Measurements from ENCODE around the gene NAALADL2.
"Not testable (repeated sequence)": the region's sequence is repeated elsewhere in the genome, so short reads cannot be mapped to it uniquely, and the experiment has no call there.

Gene NAALADL2

GRCh38 chr3:175155172-175155571 lies 296.0 kb downstream of the NAALADL2 start:
- H3K36me3 ChIP-seq (ENCODE audit: control insufficient read depth, low read depth, low read length): no peaks in the 10 kb centered on the region
- no peak overlapping the region for H3K27ac ChIP-seq (ENCODE audit: low read length)
- no peaks in the 10 kb centered on the region for H3K9me3 ChIP-seq (ENCODE audit: control insufficient read depth, low read depth, low read length)
- no peak overlapping the region for H3K9ac ChIP-seq (ENCODE audit: low read length)
- no peak overlapping the region for H3K4me3 ChIP-seq (ENCODE audit: low read length)
- H3K4me1 ChIP-seq (ENCODE audit: control insufficient read depth, low read depth, low read length): peaks cover 19% of the 10 kb centered on the region
- no peaks in the 10 kb centered on the region for H3K27me3 ChIP-seq (ENCODE audit: control insufficient read depth, insufficient read depth, low read length)

- H3K9ac ChIP-seq (ENCODE audit: low read length): no peak overlapping the region
- no peaks in the 10 kb centered on the region for H3K9me3 ChIP-seq (ENCODE audit: control insufficient read depth, low read depth, low read length)
- H3K36me3 ChIP-seq (ENCODE audit: control insufficient read depth, low read depth, low read length): no peaks in the 10 kb centered on the region
- no peak overlapping the region for H3K4me3 ChIP-seq (ENCODE audit: low read length)
- H3K27ac ChIP-seq (ENCODE audit: low read length): no peak overlapping the region
- peaks cover 7% of the 10 kb centered on the region for H3K4me1 ChIP-seq (ENCODE audit: control insufficient read depth, low read depth, low read length)
- no peaks in the 10 kb centered on the region for H3K27me3 ChIP-seq (ENCODE audit: control insufficient read depth, insufficient read depth, low read length)
Observed at GRCh38 chr3:175159202-175159601, 300.1 kb downstream of the NAALADL2 start.

GRCh38 chr3:175161291-175161690 lies 302.2 kb downstream of the NAALADL2 start:
- Histone ChIP-seq H3K4me1 (ENCODE audit: control insufficient read depth, low read depth, low read length) (peaks cover 3% of the 10 kb centered on the region), H3K27ac (ENCODE audit: low read length) (no peak overlapping the region), H3K9me3 (ENCODE audit: control insufficient read depth, low read depth, low read length) (no peaks in the 10 kb centered on the region), H3K36me3 (ENCODE audit: control insufficient read depth, low read depth, low read length) (no peaks in the 10 kb centered on the region), H3K4me3 (ENCODE audit: low read length) (no peak overlapping the region), H3K27me3 (ENCODE audit: control insufficient read depth, insufficient read depth, low read length) (no peaks in the 10 kb centered on the region), H3K9ac (ENCODE audit: low read length) (no peak overlapping the region)

- H3K4me1 ChIP-seq (ENCODE audit: control insufficient read depth, low read depth, low read length): no peaks in the 10 kb centered on the region
- no peaks in the 10 kb centered on the region for H3K27me3 ChIP-seq (ENCODE audit: control insufficient read depth, insufficient read depth, low read length)
- no peak overlapping the region for H3K9ac ChIP-seq (ENCODE audit: low read length)
- H3K27ac ChIP-seq (ENCODE audit: low read length): no peak overlapping the region
- no peak overlapping the region for H3K4me3 ChIP-seq (ENCODE audit: low read length)
- H3K9me3 ChIP-seq (ENCODE audit: control insufficient read depth, low read depth, low read length): no peaks in the 10 kb centered on the region
- no peaks in the 10 kb centered on the region for H3K36me3 ChIP-seq (ENCODE audit: control insufficient read depth, low read depth, low read length)
Observed at GRCh38 chr3:175163686-175164085, 304.6 kb downstream of the NAALADL2 start.

- H3K27me3 ChIP-seq (ENCODE audit: control insufficient read depth, insufficient read depth, low read length); H3K36me3 ChIP-seq (ENCODE audit: control insufficient read depth, low read depth, low read length); H3K27ac ChIP-seq (ENCODE audit: low read length); H3K4me1 ChIP-seq (ENCODE audit: control insufficient read depth, low read depth, low read length); H3K9me3 ChIP-seq (ENCODE audit: control insufficient read depth, low read depth, low read length); H3K9ac ChIP-seq (ENCODE audit: low read length); H3K4me3 ChIP-seq (ENCODE audit: low read length): not testable (repeated sequence)
Observed at GRCh38 chr3:175173117-175173516, 314.0 kb downstream of the NAALADL2 start.

- Histone ChIP-seq H3K27ac (ENCODE audit: low read length) (no peak overlapping the region), H3K27me3 (ENCODE audit: control insufficient read depth, insufficient read depth, low read length) (no peaks in the 10 kb centered on the region), H3K4me3 (ENCODE audit: low read length) (no peak overlapping the region), H3K9ac (ENCODE audit: low read length) (no peak overlapping the region), H3K9me3 (ENCODE audit: control insufficient read depth, low read depth, low read length) (no peaks in the 10 kb centered on the region), H3K4me1 (ENCODE audit: control insufficient read depth, low read depth, low read length) (no peaks in the 10 kb centered on the region), H3K36me3 (ENCODE audit: control insufficient read depth, low read depth, low read length) (no peaks in the 10 kb centered on the region)
Observed at GRCh38 chr3:175176556-175176955, 317.4 kb downstream of the NAALADL2 start.

- H3K36me3 ChIP-seq (ENCODE audit: control insufficient read depth, low read depth, low read length): no peaks in the 10 kb centered on the region
- H3K27me3 ChIP-seq (ENCODE audit: control insufficient read depth, insufficient read depth, low read length): no peaks in the 10 kb centered on the region
- no peak overlapping the region for H3K27ac ChIP-seq (ENCODE audit: low read length)
- H3K9me3 ChIP-seq (ENCODE audit: control insufficient read depth, low read depth, low read length): no peaks in the 10 kb centered on the region
- no peaks in the 10 kb centered on the region for H3K4me1 ChIP-seq (ENCODE audit: control insufficient read depth, low read depth, low read length)
- H3K9ac ChIP-seq (ENCODE audit: low read length): no peak overlapping the region
- no peak overlapping the region for H3K4me3 ChIP-seq (ENCODE audit: low read length)
Observed at GRCh38 chr3:175179055-175179454, 319.9 kb downstream of the NAALADL2 start.

GRCh38 chr3:175184392-175184791 lies 325.3 kb downstream of the NAALADL2 start:
- no peak overlapping the region for H3K27ac ChIP-seq (ENCODE audit: low read length)
- no peaks in the 10 kb centered on the region for H3K36me3 ChIP-seq (ENCODE audit: control insufficient read depth, low read depth, low read length)
- H3K9me3 ChIP-seq (ENCODE audit: control insufficient read depth, low read depth, low read length): no peaks in the 10 kb centered on the region
- H3K4me1 ChIP-seq (ENCODE audit: control insufficient read depth, low read depth, low read length): no peaks in the 10 kb centered on the region
- no peak overlapping the region for H3K4me3 ChIP-seq (ENCODE audit: low read length)
- H3K9ac ChIP-seq (ENCODE audit: low read length): no peak overlapping the region
- no peaks in the 10 kb centered on the region for H3K27me3 ChIP-seq (ENCODE audit: control insufficient read depth, insufficient read depth, low read length)

GRCh38 chr3:175185903-175186302 lies 326.8 kb downstream of the NAALADL2 start:
- no peaks in the 10 kb centered on the region for H3K27me3 ChIP-seq (ENCODE audit: control insufficient read depth, insufficient read depth, low read length)
- no peak overlapping the region for H3K27ac ChIP-seq (ENCODE audit: low read length)
- no peaks in the 10 kb centered on the region for H3K36me3 ChIP-seq (ENCODE audit: control insufficient read depth, low read depth, low read length)
- H3K9ac ChIP-seq (ENCODE audit: low read length): no peak overlapping the region
- H3K9me3 ChIP-seq (ENCODE audit: control insufficient read depth, low read depth, low read length): no peaks in the 10 kb centered on the region
- no peaks in the 10 kb centered on the region for H3K4me1 ChIP-seq (ENCODE audit: control insufficient read depth, low read depth, low read length)
- H3K4me3 ChIP-seq (ENCODE audit: low read length): no peak overlapping the region

- Histone ChIP-seq H3K9ac (ENCODE audit: low read length) (no peak overlapping the region), H3K27ac (ENCODE audit: low read length) (no peak overlapping the region), H3K36me3 (ENCODE audit: control insufficient read depth, low read depth, low read length) (no peaks in the 10 kb centered on the region), H3K9me3 (ENCODE audit: control insufficient read depth, low read depth, low read length) (no peaks in the 10 kb centered on the region), H3K4me1 (ENCODE audit: control insufficient read depth, low read depth, low read length) (no peaks in the 10 kb centered on the region), H3K4me3 (ENCODE audit: low read length) (no peak overlapping the region), H3K27me3 (ENCODE audit: control insufficient read depth, insufficient read depth, low read length) (no peaks in the 10 kb centered on the region)
Observed at GRCh38 chr3:175186511-175186910, 327.4 kb downstream of the NAALADL2 start.

GRCh38 chr3:175187586-175187985 lies 328.5 kb downstream of the NAALADL2 start:
- no peaks in the 10 kb centered on the region for H3K27me3 ChIP-seq (ENCODE audit: control insufficient read depth, insufficient read depth, low read length)
- H3K4me1 ChIP-seq (ENCODE audit: control insufficient read depth, low read depth, low read length): no peaks in the 10 kb centered on the region
- no peaks in the 10 kb centered on the region for H3K36me3 ChIP-seq (ENCODE audit: control insufficient read depth, low read depth, low read length)
- no peak overlapping the region for H3K9ac ChIP-seq (ENCODE audit: low read length)
- no peaks in the 10 kb centered on the region for H3K9me3 ChIP-seq (ENCODE audit: control insufficient read depth, low read depth, low read length)
- no peak overlapping the region for H3K4me3 ChIP-seq (ENCODE audit: low read length)
- H3K27ac ChIP-seq (ENCODE audit: low read length): no peak overlapping the region

GRCh38 chr3:175192536-175192935 lies 333.4 kb downstream of the NAALADL2 start:
- Histone ChIP-seq H3K27me3 (ENCODE audit: control insufficient read depth, insufficient read depth, low read length) (no peaks in the 10 kb centered on the region), H3K36me3 (ENCODE audit: control insufficient read depth, low read depth, low read length) (no peaks in the 10 kb centered on the region), H3K27ac (ENCODE audit: low read length) (no peak overlapping the region), H3K4me3 (ENCODE audit: low read length) (no peak overlapping the region), H3K9ac (ENCODE audit: low read length) (no peak overlapping the region), H3K4me1 (ENCODE audit: control insufficient read depth, low read depth, low read length) (no peaks in the 10 kb centered on the region), H3K9me3 (ENCODE audit: control insufficient read depth, low read depth, low read length) (no peaks in the 10 kb centered on the region)

Measured in iPS-18a (cell line).